Measurements from ENCODE around the gene SLC29A3.

The SLC29A3 gene

GRCh38 chr10:71324743-71325142, 5.7 kb downstream of the SLC29A3 start:
- no peak for TF ChIP-seq JUND (IDR thresholded peaks at IDR 0.05; ENCODE audit: low read depth)
- no peak for DNase-seq (ENCODE audit: low read depth in 1 of 2, low spot score in 1 of 2)
- in situ Hi-C loops (cut with HindIII; ENCODE audit: low pct_unique_long_range_greater_than_20kb, low sequenced_read_pairs): no loop called here

- DNase-seq (ENCODE audit: low read depth in 1 of 2, low spot score in 1 of 2): no peak
- in situ Hi-C loops (cut with HindIII; ENCODE audit: low pct_unique_long_range_greater_than_20kb, low sequenced_read_pairs): no loop called here
- no peak for TF ChIP-seq JUND (IDR thresholded peaks at IDR 0.05; ENCODE audit: low read depth)
These were observed 6.2 kb downstream of the SLC29A3 start for GRCh38 chr10:71325267-71325666.

- DNase-seq (ENCODE audit: low read depth in 1 of 2, low spot score in 1 of 2): no peak
- TF ChIP-seq JUND (IDR thresholded peaks at IDR 0.05; ENCODE audit: low read depth): no peak
- in situ Hi-C loops (cut with HindIII; ENCODE audit: low pct_unique_long_range_greater_than_20kb, low sequenced_read_pairs): no loop called here
These were observed 7.4 kb downstream of the SLC29A3 start for GRCh38 chr10:71326464-71326881.

- in situ Hi-C loops (cut with HindIII; ENCODE audit: low pct_unique_long_range_greater_than_20kb, low sequenced_read_pairs): no loop called here
- no peak for TF ChIP-seq JUND (IDR thresholded peaks at IDR 0.05; ENCODE audit: low read depth)
- no peak for DNase-seq (ENCODE audit: low read depth in 1 of 2, low spot score in 1 of 2)
These were observed 11.8 kb downstream of the SLC29A3 start for GRCh38 chr10:71330789-71331404.

GRCh38 chr10:71331736-71332135, 12.7 kb downstream of the SLC29A3 start:
- DNase-seq (ENCODE audit: low read depth in 1 of 2, low spot score in 1 of 2): peak in 1 of 2 experiments; percentile 42
- TF ChIP-seq JUND (IDR thresholded peaks at IDR 0.05; ENCODE audit: low read depth): no peak
- in situ Hi-C loops (cut with HindIII; ENCODE audit: low pct_unique_long_range_greater_than_20kb, low sequenced_read_pairs): no loop called here

GRCh38 chr10:71332466-71332865, 13.4 kb downstream of the SLC29A3 start:
- no peak for DNase-seq (ENCODE audit: low read depth in 1 of 2, low spot score in 1 of 2)
- in situ Hi-C loops (cut with HindIII; ENCODE audit: low pct_unique_long_range_greater_than_20kb, low sequenced_read_pairs): no loop called here
- no peak for TF ChIP-seq JUND (IDR thresholded peaks at IDR 0.05; ENCODE audit: low read depth)

- in situ Hi-C loops (cut with HindIII; ENCODE audit: low pct_unique_long_range_greater_than_20kb, low sequenced_read_pairs): no loop called here
These were observed 14.2 kb downstream of the SLC29A3 start for GRCh38 chr10:71333129-71333887.

GRCh38 chr10:71334221-71334791, 15.2 kb downstream of the SLC29A3 start:
- TF ChIP-seq JUND (IDR thresholded peaks at IDR 0.05; ENCODE audit: low read depth): no peak
- in situ Hi-C loops (cut with HindIII; ENCODE audit: low pct_unique_long_range_greater_than_20kb, low sequenced_read_pairs): no loop called here
- peak in 1 of 2 experiments; percentile 62 for DNase-seq (ENCODE audit: low read depth in 1 of 2, low spot score in 1 of 2)

More at GRCh38 chr10:71333129-71333887, 14.2 kb downstream of the SLC29A3 start:
- no peak for TF ChIP-seq JUND (IDR thresholded peaks at IDR 0.05; ENCODE audit: low read depth)
- no peak for DNase-seq (ENCODE audit: low read depth in 1 of 2, low spot score in 1 of 2)

GRCh38 chr10:71335173-71335708, 16.2 kb downstream of the SLC29A3 start:
- in situ Hi-C loops (cut with HindIII; ENCODE audit: low pct_unique_long_range_greater_than_20kb, low sequenced_read_pairs): no loop called here
- TF ChIP-seq JUND (IDR thresholded peaks at IDR 0.05; ENCODE audit: low read depth): no peak
- no peak for DNase-seq (ENCODE audit: low read depth in 1 of 2, low spot score in 1 of 2)

GRCh38 chr10:71336632-71337031, 17.6 kb downstream of the SLC29A3 start:
- in situ Hi-C loops (cut with HindIII; ENCODE audit: low pct_unique_long_range_greater_than_20kb, low sequenced_read_pairs): no loop called here
- DNase-seq (ENCODE audit: low read depth in 1 of 2, low spot score in 1 of 2): no peak
- TF ChIP-seq JUND (IDR thresholded peaks at IDR 0.05; ENCODE audit: low read depth): no peak

GRCh38 chr10:71337219-71337701, 18.2 kb downstream of the SLC29A3 start:
- no peak for DNase-seq (ENCODE audit: low read depth in 1 of 2, low spot score in 1 of 2)
- in situ Hi-C loops (cut with HindIII; ENCODE audit: low pct_unique_long_range_greater_than_20kb, low sequenced_read_pairs): no loop called here
- TF ChIP-seq JUND (IDR thresholded peaks at IDR 0.05; ENCODE audit: low read depth): no peak

GRCh38 chr10:71338728-71339495, 19.9 kb downstream of the SLC29A3 start:
- TF ChIP-seq JUND (IDR thresholded peaks at IDR 0.05; ENCODE audit: low read depth): no peak
- in situ Hi-C loops (cut with HindIII; ENCODE audit: low pct_unique_long_range_greater_than_20kb, low sequenced_read_pairs): no loop called here

More at GRCh38 chr10:71338728-71339495, 19.9 kb downstream of the SLC29A3 start:
- DNase-seq (ENCODE audit: low read depth in 1 of 2, low spot score in 1 of 2): no peak

All from T47D (cell line).